Measurements from ENCODE around the gene QRFP.

DNA sequence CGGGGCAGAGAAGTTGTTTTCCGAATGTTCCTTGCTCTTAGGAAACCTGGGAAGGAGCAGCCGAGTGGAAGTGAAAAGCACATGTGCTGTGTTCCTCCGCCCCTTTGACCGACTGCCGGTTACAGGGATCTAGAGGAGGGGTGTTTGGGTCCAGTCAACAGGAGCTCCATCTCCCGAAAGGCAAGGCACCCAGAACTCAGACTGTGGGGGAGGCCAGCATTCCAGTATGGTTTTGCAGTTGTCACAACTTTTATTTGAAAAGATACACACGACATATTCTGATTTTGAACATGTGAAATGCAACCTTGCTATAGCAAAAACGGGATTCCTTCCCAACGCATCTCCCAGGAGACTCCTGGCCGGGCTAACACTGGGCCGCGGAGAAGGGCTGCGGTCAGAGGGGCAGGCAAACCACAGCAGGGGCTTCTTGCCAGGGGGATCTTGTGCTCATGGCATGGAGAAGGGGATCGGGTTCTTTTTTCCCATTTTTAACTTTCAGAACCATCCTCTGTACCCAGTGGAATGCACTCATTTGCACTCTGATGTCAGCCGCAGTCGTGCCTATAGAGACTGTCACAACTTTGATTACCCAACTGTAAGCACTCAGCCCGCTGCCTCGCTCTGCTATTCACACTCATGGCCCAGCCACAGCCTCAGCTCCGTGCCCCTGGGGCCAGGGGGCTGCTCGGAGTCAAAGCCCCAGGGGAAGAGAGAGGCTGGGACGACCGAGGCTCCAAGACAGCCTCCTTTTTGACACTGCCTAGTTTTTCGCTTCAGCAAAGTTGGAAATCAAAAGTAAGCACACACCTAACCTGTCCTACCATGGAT, 3.9 kb downstream of the QRFP start:
- TF ChIP-seq EP300 (IDR thresholded peaks at IDR 0.05) (no peak), POLR2A (IDR thresholded peaks at IDR 0.05) (no peak)
- TF ChIP-seq, protein P1, sequence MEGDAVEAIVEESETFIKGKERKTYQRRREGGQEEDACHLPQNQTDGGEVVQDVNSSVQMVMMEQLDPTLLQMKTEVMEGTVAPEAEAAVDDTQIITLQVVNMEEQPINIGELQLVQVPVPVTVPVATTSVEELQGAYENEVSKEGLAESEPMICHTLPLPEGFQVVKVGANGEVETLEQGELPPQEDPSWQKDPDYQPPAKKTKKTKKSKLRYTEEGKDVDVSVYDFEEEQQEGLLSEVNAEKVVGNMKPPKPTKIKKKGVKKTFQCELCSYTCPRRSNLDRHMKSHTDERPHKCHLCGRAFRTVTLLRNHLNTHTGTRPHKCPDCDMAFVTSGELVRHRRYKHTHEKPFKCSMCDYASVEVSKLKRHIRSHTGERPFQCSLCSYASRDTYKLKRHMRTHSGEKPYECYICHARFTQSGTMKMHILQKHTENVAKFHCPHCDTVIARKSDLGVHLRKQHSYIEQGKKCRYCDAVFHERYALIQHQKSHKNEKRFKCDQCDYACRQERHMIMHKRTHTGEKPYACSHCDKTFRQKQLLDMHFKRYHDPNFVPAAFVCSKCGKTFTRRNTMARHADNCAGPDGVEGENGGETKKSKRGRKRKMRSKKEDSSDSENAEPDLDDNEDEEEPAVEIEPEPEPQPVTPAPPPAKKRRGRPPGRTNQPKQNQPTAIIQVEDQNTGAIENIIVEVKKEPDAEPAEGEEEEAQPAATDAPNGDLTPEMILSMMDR (IDR thresholded peaks at IDR 0.05), result no peak

Measured in suprapubic skin (tissue), 3 donors.